Stomach (tissue), 19 donors: ENCODE measurements around the gene VPS45. TPM values are rescaled to one million over a fixed set of nuclear protein-coding genes. Genes with fewer than 3 reads are reported as not detected.

Experiments used
- DNase-seq, 2 donors: peaks; one replicate each; pipeline versions ENCODE4 v3.0.0 to v3.0.0-alpha.2; 2013 to 2019
- H3K27ac ChIP-seq, 5 donors: fragments of 200-600 bp in 4 of 5; sonication (generic) in 4 of 5; one replicate each; pipeline ENCODE4 v1.5.1; 2013 to 2019; ENCODE audit warnings: mild to moderate bottlenecking in 1 of 5, moderate library complexity in 1 of 5
- H3K27me3 ChIP-seq, 3 donors: fragments of 200-600 bp; sonication (generic); one replicate each; pipeline ENCODE4 v1.5.1; 2017 to 2019; ENCODE audit warnings: mixed run types in 1 of 3
- H3K36me3 ChIP-seq, 4 donors: fragments of 200-600 bp; sonication (generic); 1 replicate in 3 of 4; 2 replicates in 1 of 4; pipeline ENCODE4 v1.5.1; 2016 to 2019
- H3K4me1 ChIP-seq, 4 donors: fragments of 200-600 bp; sonication (generic); one replicate each; pipeline ENCODE4 v1.5.1; 2016 to 2019
- H3K4me3 ChIP-seq, 4 donors: fragments of 200-600 bp; sonication (generic) in 3 of 4; one replicate each; pipeline ENCODE4 v1.5.1; 2016 to 2019; ENCODE audit warnings: mild to moderate bottlenecking in 1 of 4
- H3K9me3 ChIP-seq, 4 donors: fragments of 200-600 bp; sonication (generic); one replicate each; pipeline ENCODE4 v1.5.1; 2016 to 2019
- EP300 ChIP-seq: sonication (generic); formaldehyde crosslinking; IDR thresholded peaks from one replicate; pipeline ENCODE4 v1.6.1; 2017; ENCODE audit warnings: antibody characterized with exemption
- POLR2A ChIP-seq, 4 donors: fragments of 450-650 bp; IDR thresholded peaks; one replicate each; pipeline ENCODE4 v1.6.1; 2016; ENCODE audit warnings: antibody characterized with exemption in 4 of 4, control low read depth in 2 of 4, mild to moderate bottlenecking in 1 of 4, moderate library complexity in 1 of 4
- POLR2AphosphoS5 ChIP-seq, 3 donors: sonication (generic); formaldehyde crosslinking; IDR thresholded peaks; one replicate each; pipeline ENCODE4 v1.6.1; 2016; ENCODE audit warnings: antibody characterized with exemption in 3 of 3
- WGBS, 5 donors: extraction: QIAGEN DNeasy Blood & Tissue Kit in 3 of 5; methylation state at CpG; one replicate each; pipeline versions ENCODE4 v1.1.5 to v1.1.7; 2013 to 2018; 5-methylcytosine and 5-hydroxymethylcytosine counted together
- intact Hi-C: fragments of 100-400 bp; cut with DNase I; formaldehyde crosslinking; loops from one replicate; pipeline ENCODE4 v1.15.1; 2023; ENCODE audit warnings: low total_unique reads
- long read RNA-seq, 10 donors: transcript quantifications; one replicate each; lab custom pipeline, GENCODE V29; 2026
- polyA plus RNA-seq, 3 donors: library from polyadenylated mRNA; stranded (reverse); fragments of 200-250 nt; gene quantifications; one replicate each; pipeline ENCODE4 v1.2.3, GENCODE V29; 2013
- total RNA-seq, 5 donors: library from RNA; depleted of rRNA; stranded (reverse); fragments of >200 nt; gene quantifications; one replicate each; pipeline versions ENCODE4 v1.1.0 to v1.2.3, GENCODE V29; 2014 to 2016
- TF ChIP-seq, protein P1 (sequence below), 7 experiments: fragments of 450-650 bp in 4 of 7; fragments of 200-600 bp in 3 of 7; sonication (generic) in 3 of 7; IDR thresholded peaks; one replicate each; pipeline ENCODE4 v1.5.1; 2016 to 2019; ENCODE audit warnings: antibody characterized with exemption in 7 of 7, control low read depth in 2 of 7, mild to moderate bottlenecking in 1 of 7
- donor health status: healthy with polysubstance abuse.
- donor health status: Bipolar disorder and iron deficiency.
- donor health status: healthy.

The VPS45 gene, protein sequence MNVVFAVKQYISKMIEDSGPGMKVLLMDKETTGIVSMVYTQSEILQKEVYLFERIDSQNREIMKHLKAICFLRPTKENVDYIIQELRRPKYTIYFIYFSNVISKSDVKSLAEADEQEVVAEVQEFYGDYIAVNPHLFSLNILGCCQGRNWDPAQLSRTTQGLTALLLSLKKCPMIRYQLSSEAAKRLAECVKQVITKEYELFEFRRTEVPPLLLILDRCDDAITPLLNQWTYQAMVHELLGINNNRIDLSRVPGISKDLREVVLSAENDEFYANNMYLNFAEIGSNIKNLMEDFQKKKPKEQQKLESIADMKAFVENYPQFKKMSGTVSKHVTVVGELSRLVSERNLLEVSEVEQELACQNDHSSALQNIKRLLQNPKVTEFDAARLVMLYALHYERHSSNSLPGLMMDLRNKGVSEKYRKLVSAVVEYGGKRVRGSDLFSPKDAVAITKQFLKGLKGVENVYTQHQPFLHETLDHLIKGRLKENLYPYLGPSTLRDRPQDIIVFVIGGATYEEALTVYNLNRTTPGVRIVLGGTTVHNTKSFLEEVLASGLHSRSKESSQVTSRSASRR
- total RNA-seq: 10 to 100 TPM; 13.3 to 69.9 (median 41.9) TPM
- 10 to 100 TPM; 15.3 to 21.7 (median 15.9) TPM for polyA plus RNA-seq
- long read RNA-seq, donor 1, partial matches to known transcripts: 0 of 1 reads
- long read RNA-seq, donor 1, other reads (novel, unspliced or antisense): 0 of 1 reads
- long read RNA-seq, donor 2, partial matches to known transcripts: 0 of 6 reads
- long read RNA-seq, donor 2, other reads (novel, unspliced or antisense): 0 of 6 reads
- long read RNA-seq, donor 3, partial matches to known transcripts: 0 of 4 reads
- long read RNA-seq, donor 3, other reads (novel, unspliced or antisense): 0 of 4 reads
- long read RNA-seq, donor 4: 0 reads
- long read RNA-seq, donor 5, transcript VPS45-202 (15 exons, 2,790 nt): major isoform, 5 of 9 reads
- long read RNA-seq, donor 5, partial matches to known transcripts: 0 of 9 reads
- long read RNA-seq, donor 5, other reads (novel, unspliced or antisense): 0 of 9 reads
- long read RNA-seq, donor 6: 0 reads
- long read RNA-seq, donor 7, transcript VPS45-202 (15 exons, 2,790 nt): major isoform, 7 of 12 reads
- long read RNA-seq, donor 7, partial matches to known transcripts: 0 of 12 reads
- long read RNA-seq, donor 7, other reads (novel, unspliced or antisense): 0 of 12 reads
- long read RNA-seq, donor 8, transcript VPS45-202 (15 exons, 2,790 nt): major isoform, 10 of 14 reads
- long read RNA-seq, donor 8, partial matches to known transcripts: 0 of 14 reads
- long read RNA-seq, donor 8, other reads (novel, unspliced or antisense): 0 of 14 reads
- long read RNA-seq, donor 9, partial matches to known transcripts: 6 of 8 reads
- long read RNA-seq, donor 9, other reads (novel, unspliced or antisense): 0 of 8 reads
- long read RNA-seq, donor 10, partial matches to known transcripts: 0 of 2 reads
- long read RNA-seq, donor 10, other reads (novel, unspliced or antisense): 0 of 2 reads

DNA sequence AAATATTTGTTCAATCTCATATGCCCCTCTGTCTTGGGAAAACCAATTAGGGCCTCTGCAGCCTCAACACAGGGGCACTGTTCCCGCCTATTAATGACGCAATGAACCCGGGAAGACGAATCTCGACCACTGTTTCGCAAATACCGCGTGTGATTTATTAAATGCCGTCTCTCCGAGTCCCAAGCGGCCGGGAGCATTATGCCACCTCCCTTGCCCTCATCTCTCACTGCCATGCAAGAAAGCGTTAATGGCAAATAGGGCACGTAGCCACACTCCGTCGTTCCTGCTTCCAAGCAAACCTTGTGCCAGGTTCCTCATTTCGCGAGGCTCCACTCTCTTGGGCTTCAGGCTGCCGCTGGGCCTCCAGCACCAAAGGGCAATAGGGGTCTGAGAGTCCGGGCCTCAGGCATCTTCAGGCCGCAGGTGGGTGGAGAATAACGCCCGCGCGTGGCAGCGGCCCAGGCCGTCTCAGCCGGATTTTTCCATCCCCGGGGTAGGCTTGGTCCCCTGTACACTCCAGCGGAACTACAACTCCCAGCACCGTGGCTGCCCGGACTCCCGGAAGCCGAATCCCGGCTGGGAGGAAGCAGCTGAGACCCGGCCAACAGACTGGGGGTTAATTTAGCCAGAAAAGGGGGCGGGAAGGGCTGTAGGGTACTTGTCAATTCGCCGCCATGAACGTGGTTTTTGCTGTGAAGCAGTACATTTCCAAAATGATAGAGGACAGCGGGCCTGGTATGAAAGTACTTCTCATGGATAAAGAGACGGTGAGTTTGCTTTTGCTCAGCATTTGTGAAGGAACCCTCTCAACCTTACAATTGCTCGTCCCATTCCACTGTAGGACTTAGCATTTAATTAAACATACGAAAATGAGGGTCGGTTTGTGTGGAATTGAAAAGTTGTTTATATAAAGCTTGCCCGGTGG is at the start of gene VPS45:
Gene VPS45 (plus strand): TSS at position 593 of the 925 bp plus-strand sequence. CDS start 82 bp downstream, at position 675.
- peaks cover 0 to 46% (median 27%) of the 10 kb centered on the region in 4 donors for H3K4me1 ChIP-seq
- WGBS, 5 donors: 0 to 1% (median 0%) methylated on average over 41 to 46 of the region's 46 CpGs
- peak; percentile 91 to 97 for DNase-seq
- TF ChIP-seq, protein P1, sequence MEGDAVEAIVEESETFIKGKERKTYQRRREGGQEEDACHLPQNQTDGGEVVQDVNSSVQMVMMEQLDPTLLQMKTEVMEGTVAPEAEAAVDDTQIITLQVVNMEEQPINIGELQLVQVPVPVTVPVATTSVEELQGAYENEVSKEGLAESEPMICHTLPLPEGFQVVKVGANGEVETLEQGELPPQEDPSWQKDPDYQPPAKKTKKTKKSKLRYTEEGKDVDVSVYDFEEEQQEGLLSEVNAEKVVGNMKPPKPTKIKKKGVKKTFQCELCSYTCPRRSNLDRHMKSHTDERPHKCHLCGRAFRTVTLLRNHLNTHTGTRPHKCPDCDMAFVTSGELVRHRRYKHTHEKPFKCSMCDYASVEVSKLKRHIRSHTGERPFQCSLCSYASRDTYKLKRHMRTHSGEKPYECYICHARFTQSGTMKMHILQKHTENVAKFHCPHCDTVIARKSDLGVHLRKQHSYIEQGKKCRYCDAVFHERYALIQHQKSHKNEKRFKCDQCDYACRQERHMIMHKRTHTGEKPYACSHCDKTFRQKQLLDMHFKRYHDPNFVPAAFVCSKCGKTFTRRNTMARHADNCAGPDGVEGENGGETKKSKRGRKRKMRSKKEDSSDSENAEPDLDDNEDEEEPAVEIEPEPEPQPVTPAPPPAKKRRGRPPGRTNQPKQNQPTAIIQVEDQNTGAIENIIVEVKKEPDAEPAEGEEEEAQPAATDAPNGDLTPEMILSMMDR (IDR thresholded peaks at IDR 0.05): peak in 1 of 7 experiments; percentile 29
- TF ChIP-seq POLR2AphosphoS5 (IDR thresholded peaks at IDR 0.05) (peak; percentile 37 to 73 (median 64)), POLR2A (IDR thresholded peaks at IDR 0.05) (no peak), EP300 (no peak)
- H3K36me3 ChIP-seq: peaks cover 0 to 21% (median 12%) of the 10 kb centered on the region in 4 donors
- intact Hi-C loops: no loop called here
- no peaks in the 10 kb centered on the region for H3K9me3 ChIP-seq
- peak within 1 kb of the TSS; percentile 92 to 95 (median 95) for H3K27ac ChIP-seq
- H3K27me3 ChIP-seq: no peaks in the 10 kb centered on the region
- peak within 1 kb of the TSS; percentile 56 to 68 (median 66) for H3K4me3 ChIP-seq

DNA sequence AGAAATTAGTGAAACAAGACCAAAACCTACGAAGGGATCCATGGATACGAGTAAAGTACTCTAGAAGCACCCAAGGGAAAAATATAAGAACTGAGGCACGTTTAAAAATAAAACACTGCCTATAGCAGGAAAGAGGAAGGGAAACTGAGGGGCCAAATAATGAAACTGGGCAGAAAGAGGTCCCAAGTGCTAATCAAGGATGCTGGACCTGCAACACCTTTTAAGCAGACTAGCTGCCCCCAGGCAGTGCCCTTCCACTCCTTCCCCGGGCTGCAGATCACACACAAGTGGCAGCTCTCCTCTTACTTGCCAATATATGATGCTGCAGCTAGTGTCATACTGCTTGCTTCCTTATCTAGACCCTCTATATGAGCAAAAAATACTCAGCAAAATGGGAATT is 49.4 kb upstream of the VPS45 start:
- TF ChIP-seq, protein P1 (IDR thresholded peaks at IDR 0.05): no peak
- TF ChIP-seq POLR2A (IDR thresholded peaks at IDR 0.05) (no peak), POLR2AphosphoS5 (IDR thresholded peaks at IDR 0.05) (no peak), EP300 (no peak)
- 86 to 95% (median 88%) methylated on average over 4 of the region's 4 CpGs for WGBS, 5 donors
- no peaks in the 10 kb centered on the region for H3K27me3 ChIP-seq
- intact Hi-C loops: no loop called here
- H3K4me3 ChIP-seq: no peak overlapping the region
- H3K27ac ChIP-seq: peak overlapping the region in 4 of 5 donors; percentile 50 to 69 (median 64)
- no peaks in the 10 kb centered on the region for H3K9me3 ChIP-seq
- no peak for DNase-seq
- peaks cover 8 to 26% (median 16%) of the 10 kb centered on the region in 4 donors for H3K4me1 ChIP-seq
- H3K36me3 ChIP-seq: no peaks in the 10 kb centered on the region

DNA sequence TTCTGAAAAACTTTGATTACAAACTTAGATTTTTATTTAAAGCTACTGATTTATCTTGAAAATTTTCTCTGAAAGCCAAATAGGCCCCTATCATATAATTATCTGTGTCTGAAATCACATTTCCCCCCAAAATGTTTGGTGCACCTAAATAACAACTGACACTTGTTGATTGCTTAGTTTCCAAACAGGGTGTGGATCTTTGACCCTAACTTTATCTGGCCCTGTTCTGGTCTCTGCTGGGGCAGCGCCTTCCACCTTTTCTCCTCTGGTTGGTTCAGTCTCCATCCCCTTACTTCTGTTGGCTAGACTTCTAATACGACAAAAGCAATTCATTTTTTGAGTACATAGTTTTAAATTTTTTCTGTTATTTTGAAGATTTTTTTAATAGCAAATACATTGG is 46.9 kb upstream of the VPS45 start:
- Histone ChIP-seq H3K36me3 (no peaks in the 10 kb centered on the region), H3K9me3 (no peaks in the 10 kb centered on the region), H3K27me3 (no peaks in the 10 kb centered on the region), H3K27ac (peak overlapping the region in 4 of 5 donors; percentile 39 to 62 (median 50)), H3K4me1 (peaks cover 8 to 29% (median 16%) of the 10 kb centered on the region in 4 donors), H3K4me3 (no peak overlapping the region)
- no peak for DNase-seq
- 79 to 89% (median 88%) methylated on average over 2 of the region's 2 CpGs for WGBS, 5 donors
- intact Hi-C loops: no loop called here
- TF ChIP-seq POLR2A (IDR thresholded peaks at IDR 0.05) (no peak), EP300 (no peak), POLR2AphosphoS5 (IDR thresholded peaks at IDR 0.05) (no peak)
- TF ChIP-seq, protein P1 (IDR thresholded peaks at IDR 0.05): no peak
